Central memory CD8-positive, alpha-beta T cell (primary cell): ENCODE data around the gene RASGRF2.

Experiments
- ATAC-seq: fragments of 150-1000 bp; cut with Tn5 transposase; replicated peaks from 2 replicates; pipeline ENCODE4 v1.10.0; 2022; ENCODE audit warnings: mild to moderate bottlenecking, moderate FRiP score, moderate number of reproducible peaks; ENCODE audit not compliant: poor library complexity, severe bottlenecking; ENCODE audit errors: extremely low read depth
- DNase-seq, 2 donors: peaks; one replicate each; pipeline ENCODE4 v3.0.0; 2021; ENCODE audit warnings: low spot score in 2 of 2
- H3K27ac Mint-ChIP-seq: one replicate; pipeline ENCODE4 v1.8.0; 2022; ENCODE audit warnings: low read depth, mild to moderate bottlenecking, moderate library complexity, mixed read lengths
- H3K27me3 Mint-ChIP-seq: one replicate; pipeline ENCODE4 v1.8.0; 2022; ENCODE audit warnings: mixed read lengths
- H3K36me3 Mint-ChIP-seq: one replicate; pipeline ENCODE4 v1.8.0; 2022; ENCODE audit warnings: mild to moderate bottlenecking, moderate library complexity, mixed read lengths; ENCODE audit not compliant: insufficient read depth
- H3K4me1 Mint-ChIP-seq: one replicate; pipeline ENCODE4 v1.8.0; 2022; ENCODE audit warnings: mixed read lengths
- H3K4me3 Mint-ChIP-seq: one replicate; pipeline ENCODE4 v1.8.0; 2022; ENCODE audit warnings: mild to moderate bottlenecking, moderate library complexity, mixed read lengths
- H3K9me3 Mint-ChIP-seq: one replicate; pipeline ENCODE4 v1.8.0; 2022; ENCODE audit warnings: mixed read lengths

Gene RASGRF2

DNA sequence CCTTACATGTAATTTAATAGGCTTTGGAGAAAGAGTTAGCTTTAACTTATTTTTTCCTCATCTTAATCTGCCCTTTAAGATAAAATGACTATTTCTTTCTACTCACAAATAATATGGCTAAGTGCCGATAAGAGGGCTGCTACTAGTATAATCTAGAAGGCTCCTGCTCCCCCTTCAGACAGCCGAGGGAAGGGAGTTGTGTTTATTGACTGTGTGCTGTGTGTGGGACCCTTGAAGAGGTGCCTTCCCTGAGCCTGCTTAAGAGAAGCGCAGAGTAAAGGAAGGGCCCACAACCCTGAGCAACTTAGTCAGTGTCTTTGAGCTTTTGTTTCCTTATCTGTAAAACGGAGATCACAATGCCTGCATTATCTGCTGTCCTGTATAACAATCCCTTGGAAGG is 244.9 kb downstream of the RASGRF2 start:
- Mint-ChIP-seq H3K27ac (no peak overlapping the region), H3K36me3 (peaks cover 8% of the 10 kb centered on the region), H3K9me3 (no peaks in the 10 kb centered on the region), H3K27me3 (no peaks in the 10 kb centered on the region), H3K4me1 (no peaks in the 10 kb centered on the region), H3K4me3 (no peak overlapping the region)
- no peak for DNase-seq
- no peak for ATAC-seq

DNA sequence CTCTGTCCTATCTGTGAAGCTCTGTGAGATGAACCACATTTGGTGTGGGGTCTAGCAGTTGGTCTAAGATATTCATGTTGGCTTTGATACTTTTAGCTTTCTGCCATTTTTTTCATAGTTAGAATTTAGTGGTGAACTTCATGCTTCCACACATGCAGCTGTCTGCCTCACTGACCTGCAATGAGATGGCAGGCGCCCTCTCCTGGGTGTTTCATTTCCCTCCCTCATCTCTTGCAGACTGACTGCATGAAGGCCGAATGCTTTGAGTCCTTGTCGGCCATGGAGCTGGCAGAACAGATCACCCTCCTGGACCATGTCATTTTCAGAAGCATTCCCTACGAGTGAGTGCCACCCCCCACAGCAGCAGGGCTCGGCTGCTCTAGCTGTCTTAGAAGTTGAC is 246.8 kb downstream of the RASGRF2 start:
- peak overlapping the region; percentile 32 for H3K27ac Mint-ChIP-seq
- DNase-seq (no peak), ATAC-seq (no peak)
- no peaks in the 10 kb centered on the region for H3K4me1 Mint-ChIP-seq
- H3K27me3 Mint-ChIP-seq = no peaks in the 10 kb centered on the region
- peaks cover 7% of the 10 kb centered on the region for H3K36me3 Mint-ChIP-seq
- no peaks in the 10 kb centered on the region for H3K9me3 Mint-ChIP-seq
- no peak overlapping the region for H3K4me3 Mint-ChIP-seq

DNA sequence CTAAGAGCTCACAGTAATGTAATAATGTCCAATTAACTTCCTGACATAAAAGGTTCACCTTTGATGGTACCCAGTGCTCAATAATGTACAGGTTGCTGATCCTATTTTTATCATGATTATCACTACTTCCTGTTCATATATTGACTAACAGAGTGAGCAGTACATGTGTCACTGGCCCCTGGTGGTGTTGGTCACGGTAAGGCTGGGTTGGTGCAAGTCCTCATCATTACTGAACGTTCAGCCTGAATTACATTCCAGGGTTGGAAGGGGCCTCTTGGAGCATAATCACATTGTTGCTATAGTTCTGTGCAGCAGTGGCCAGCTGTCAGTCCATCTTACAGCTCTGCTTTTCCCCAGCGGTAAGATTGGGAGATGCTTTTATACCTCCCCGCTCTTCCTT is 248.7 kb downstream of the RASGRF2 start:
- no peak for DNase-seq
- no peak overlapping the region for H3K4me3 Mint-ChIP-seq
- H3K9me3 Mint-ChIP-seq = no peaks in the 10 kb centered on the region
- no peak for ATAC-seq
- no peaks in the 10 kb centered on the region for H3K4me1 Mint-ChIP-seq
- no peak overlapping the region for H3K27ac Mint-ChIP-seq
- H3K27me3 Mint-ChIP-seq = no peaks in the 10 kb centered on the region
- H3K36me3 Mint-ChIP-seq = peaks cover 9% of the 10 kb centered on the region

GRCh38 chr5:81209386-81209785 is 249.2 kb downstream of the RASGRF2 start:
- no peaks in the 10 kb centered on the region for H3K9me3 Mint-ChIP-seq
- H3K4me1 Mint-ChIP-seq = no peaks in the 10 kb centered on the region
- peaks cover 9% of the 10 kb centered on the region for H3K36me3 Mint-ChIP-seq
- ATAC-seq (no peak), DNase-seq (no peak)
- no peak overlapping the region for H3K4me3 Mint-ChIP-seq
- no peak overlapping the region for H3K27ac Mint-ChIP-seq
- H3K27me3 Mint-ChIP-seq = no peaks in the 10 kb centered on the region

DNA sequence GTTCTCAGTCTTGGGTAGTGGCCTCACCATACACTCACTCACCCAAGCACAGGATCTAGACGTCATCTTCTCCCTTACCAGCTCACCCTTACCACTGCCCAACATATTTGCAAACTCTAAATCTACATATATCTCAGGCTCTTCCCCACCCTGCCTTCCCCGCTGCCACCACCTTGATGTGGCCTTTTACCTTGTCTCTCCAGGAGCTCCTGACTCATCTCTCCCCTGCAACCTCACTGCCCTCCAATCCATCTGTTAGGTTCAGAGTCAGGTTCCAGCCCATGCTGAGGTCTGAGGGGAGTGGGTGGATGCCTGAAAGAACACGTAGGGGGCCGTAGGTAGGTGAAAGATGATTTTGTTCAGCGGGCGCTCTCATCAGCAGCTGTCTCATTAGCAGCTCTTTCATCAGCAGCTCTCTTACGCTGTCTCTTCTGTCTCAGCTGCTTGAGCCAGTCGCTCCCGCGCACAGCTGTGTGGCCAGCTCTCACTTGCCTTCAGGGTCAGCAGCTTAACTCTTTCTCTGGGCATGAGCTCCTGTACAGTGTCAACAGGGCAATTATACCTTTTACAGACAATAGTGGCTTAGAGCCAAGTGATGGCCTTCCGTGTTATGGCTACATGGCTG is 249.8 kb downstream of the RASGRF2 start:
- no peak overlapping the region for H3K4me3 Mint-ChIP-seq

DNA sequence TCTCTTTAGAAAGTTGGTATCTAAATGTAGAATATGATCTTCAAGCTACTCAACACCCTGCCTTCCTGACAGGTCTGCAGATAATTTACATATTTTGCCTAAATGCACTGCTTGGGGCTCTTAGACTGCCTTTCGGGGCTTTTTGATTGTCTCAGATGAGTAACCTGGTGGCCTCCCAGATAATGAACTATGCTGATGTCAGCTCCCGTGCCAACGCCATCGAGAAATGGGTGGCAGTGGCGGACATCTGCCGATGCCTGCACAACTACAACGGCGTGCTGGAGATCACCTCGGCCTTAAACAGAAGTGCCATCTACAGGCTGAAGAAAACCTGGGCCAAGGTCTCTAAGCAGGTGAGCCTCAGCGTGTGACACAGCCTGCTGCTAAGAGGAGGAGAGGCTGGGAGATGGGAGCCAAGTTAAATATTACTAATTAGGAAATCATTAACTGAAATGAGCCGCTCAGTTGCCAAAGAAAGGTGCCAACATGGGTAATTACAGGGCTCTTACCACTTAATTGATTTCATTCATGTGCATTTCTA is 252.1 kb downstream of the RASGRF2 start:
- Mint-ChIP-seq H3K4me3 (no peak overlapping the region), H3K27me3 (no peaks in the 10 kb centered on the region), H3K36me3 (peaks cover 9% of the 10 kb centered on the region), H3K4me1 (no peaks in the 10 kb centered on the region), H3K27ac (no peak overlapping the region), H3K9me3 (no peaks in the 10 kb centered on the region)
- no peak for ATAC-seq
- DNase-seq = no peak

More for the DNA sequence above, 249.8 kb downstream of the RASGRF2 start:
- H3K27ac Mint-ChIP-seq = no peak overlapping the region
- ATAC-seq (no peak), DNase-seq (no peak)
- H3K36me3 Mint-ChIP-seq = peaks cover 9% of the 10 kb centered on the region
- H3K4me1 Mint-ChIP-seq = no peaks in the 10 kb centered on the region
- H3K27me3 Mint-ChIP-seq = no peaks in the 10 kb centered on the region
- H3K9me3 Mint-ChIP-seq = no peaks in the 10 kb centered on the region

- H3K27ac Mint-ChIP-seq = no peak overlapping the region
- no peak for ATAC-seq
- H3K36me3 Mint-ChIP-seq = peaks cover 11% of the 10 kb centered on the region
- no peaks in the 10 kb centered on the region for H3K27me3 Mint-ChIP-seq
- DNase-seq = no peak
- no peaks in the 10 kb centered on the region for H3K9me3 Mint-ChIP-seq
- no peaks in the 10 kb centered on the region for H3K4me1 Mint-ChIP-seq
- no peak overlapping the region for H3K4me3 Mint-ChIP-seq
Measured at GRCh38 chr5:81213070-81213469, 252.9 kb downstream of the RASGRF2 start.

GRCh38 chr5:81214848-81215247 is 254.7 kb downstream of the RASGRF2 start:
- H3K27ac Mint-ChIP-seq = no peak overlapping the region
- H3K9me3 Mint-ChIP-seq = no peaks in the 10 kb centered on the region
- H3K4me1 Mint-ChIP-seq = no peaks in the 10 kb centered on the region
- H3K36me3 Mint-ChIP-seq = peaks cover 11% of the 10 kb centered on the region
- no peaks in the 10 kb centered on the region for H3K27me3 Mint-ChIP-seq
- DNase-seq (no peak), ATAC-seq (no peak)
- no peak overlapping the region for H3K4me3 Mint-ChIP-seq

GRCh38 chr5:81216152-81216551 is 256.0 kb downstream of the RASGRF2 start:
- Mint-ChIP-seq H3K27ac (no peak overlapping the region), H3K4me3 (no peak overlapping the region), H3K36me3 (peaks cover 11% of the 10 kb centered on the region), H3K4me1 (no peaks in the 10 kb centered on the region), H3K27me3 (no peaks in the 10 kb centered on the region), H3K9me3 (no peaks in the 10 kb centered on the region)
- DNase-seq = no peak
- ATAC-seq = no peak

GRCh38 chr5:81219389-81219788 is 259.2 kb downstream of the RASGRF2 start:
- Mint-ChIP-seq H3K27ac (no peak overlapping the region), H3K36me3 (peaks cover 9% of the 10 kb centered on the region), H3K4me3 (no peak overlapping the region), H3K9me3 (no peaks in the 10 kb centered on the region), H3K27me3 (no peaks in the 10 kb centered on the region), H3K4me1 (no peaks in the 10 kb centered on the region)
- DNase-seq = no peak
- no peak for ATAC-seq

DNA sequence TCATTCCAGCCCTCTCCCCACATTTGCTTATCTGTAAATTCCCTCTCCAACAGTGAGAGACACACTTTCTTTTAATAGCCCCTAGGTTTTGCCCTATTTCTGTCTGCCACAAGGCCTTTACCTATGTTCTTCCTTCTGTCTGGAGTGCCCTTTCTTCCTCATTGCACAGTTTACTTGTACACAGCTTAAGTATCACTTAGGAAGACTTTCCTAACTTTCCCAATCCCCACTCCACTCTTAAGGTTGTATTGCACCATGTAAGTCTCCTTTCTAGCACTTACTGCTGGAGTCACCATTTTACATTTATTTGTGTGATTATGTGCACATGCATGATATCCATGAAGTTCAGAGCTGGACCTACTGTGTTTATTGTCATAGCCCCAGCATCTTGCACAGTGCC is 262.1 kb downstream of the RASGRF2 start:
- Mint-ChIP-seq H3K4me3 (no peak overlapping the region), H3K9me3 (no peaks in the 10 kb centered on the region), H3K27ac (no peak overlapping the region), H3K27me3 (no peaks in the 10 kb centered on the region), H3K36me3 (peaks cover 13% of the 10 kb centered on the region), H3K4me1 (no peaks in the 10 kb centered on the region)
- ATAC-seq = no peak
- no peak for DNase-seq

DNA sequence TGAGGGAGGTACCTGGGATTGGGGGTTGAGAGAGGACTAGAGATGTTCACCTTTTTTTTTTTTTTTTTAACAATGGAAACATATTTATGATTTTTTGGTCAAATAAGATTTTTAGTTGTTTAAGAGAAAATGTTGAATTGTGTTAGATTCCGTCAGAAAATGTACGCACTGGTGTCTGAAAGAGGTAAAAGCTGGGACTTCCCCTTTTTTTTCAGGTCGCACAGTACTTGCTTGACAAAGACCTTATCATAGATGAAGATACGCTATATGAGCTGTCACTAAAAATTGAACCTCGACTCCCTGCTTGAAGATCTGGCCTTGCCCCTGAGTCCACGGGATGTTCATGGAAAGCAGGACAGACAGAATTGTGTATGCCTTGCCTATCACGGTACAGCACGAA is 265.3 kb downstream of the RASGRF2 start:
- no peaks in the 10 kb centered on the region for H3K9me3 Mint-ChIP-seq
- no peak overlapping the region for H3K27ac Mint-ChIP-seq
- H3K4me3 Mint-ChIP-seq = no peak overlapping the region
- H3K4me1 Mint-ChIP-seq = no peaks in the 10 kb centered on the region
- ATAC-seq (no peak), DNase-seq (no peak)
- H3K27me3 Mint-ChIP-seq = no peaks in the 10 kb centered on the region
- peaks cover 6% of the 10 kb centered on the region for H3K36me3 Mint-ChIP-seq

- H3K27me3 Mint-ChIP-seq = no peaks in the 10 kb centered on the region
- peaks cover 6% of the 10 kb centered on the region for H3K36me3 Mint-ChIP-seq
- DNase-seq (no peak), ATAC-seq (no peak)
- H3K4me1 Mint-ChIP-seq = no peaks in the 10 kb centered on the region
- H3K4me3 Mint-ChIP-seq = no peak overlapping the region
- no peaks in the 10 kb centered on the region for H3K9me3 Mint-ChIP-seq
- no peak overlapping the region for H3K27ac Mint-ChIP-seq
Measured at GRCh38 chr5:81226286-81226685, 266.1 kb downstream of the RASGRF2 start.
